HT-29 (cell line): Measurements from ENCODE around the gene SLC12A3. TPM values are rescaled to one million over a fixed set of nuclear protein-coding genes. Genes with fewer than 3 reads are reported as not detected.

Experiments used
- DNase-seq: peaks from one replicate; pipeline ENCODE4 v3.0.0-alpha.2; 2015; ENCODE audit warnings: low spot score
- total RNA-seq: library from RNA; depleted of rRNA; stranded (reverse); fragments of >200 nt; shearing (Covaris generic); gene quantifications from 2 replicates; pipeline ENCODE4 v1.2.3, GENCODE V29; 2014

The SLC12A3 gene
- total RNA-seq, 1 experiment from 2014 or later: not detected

DNA sequence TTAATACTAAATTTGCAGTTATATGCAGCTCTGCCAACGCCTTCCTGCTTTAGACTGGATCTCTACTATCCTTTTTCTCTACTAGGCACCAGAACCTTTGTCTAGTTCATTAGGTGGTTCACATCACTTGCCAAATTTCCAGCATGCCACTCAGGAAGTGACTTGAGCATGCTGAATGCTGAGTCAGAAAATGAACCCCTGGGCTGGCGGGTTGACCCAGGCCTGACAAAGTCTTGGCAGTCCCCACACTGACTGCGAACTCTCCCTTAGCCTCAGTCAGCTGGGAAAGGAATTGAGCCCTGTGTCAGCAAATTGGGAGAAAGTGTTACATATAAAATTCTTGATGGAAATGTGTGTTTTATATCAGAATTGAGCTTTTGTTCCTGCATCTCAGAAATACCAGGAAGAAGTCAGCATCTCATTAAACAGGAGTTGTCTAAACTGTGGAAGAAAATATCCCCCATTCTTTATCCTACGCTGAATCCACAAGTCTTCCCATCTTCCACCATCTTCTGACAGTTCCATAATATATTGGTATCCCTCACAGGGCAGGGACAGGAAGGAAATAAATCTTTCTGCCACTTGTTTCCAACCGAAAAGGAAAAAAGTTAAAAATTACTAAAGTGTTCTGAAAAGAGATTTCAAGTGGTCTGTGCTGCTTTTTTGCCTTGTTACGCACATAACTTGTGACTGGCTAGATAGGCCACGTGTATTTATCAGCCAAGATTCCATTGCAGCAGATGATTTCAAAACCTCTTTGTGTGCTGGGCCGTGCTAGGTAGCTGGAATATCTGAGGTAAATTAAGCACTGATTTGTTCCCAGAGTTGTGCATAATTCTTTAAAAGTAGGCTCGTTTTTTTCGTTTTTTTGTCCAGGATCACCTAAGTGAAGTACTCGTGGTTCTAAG is 16.7 kb upstream of the SLC12A3 start:
- no peak for DNase-seq

DNA sequence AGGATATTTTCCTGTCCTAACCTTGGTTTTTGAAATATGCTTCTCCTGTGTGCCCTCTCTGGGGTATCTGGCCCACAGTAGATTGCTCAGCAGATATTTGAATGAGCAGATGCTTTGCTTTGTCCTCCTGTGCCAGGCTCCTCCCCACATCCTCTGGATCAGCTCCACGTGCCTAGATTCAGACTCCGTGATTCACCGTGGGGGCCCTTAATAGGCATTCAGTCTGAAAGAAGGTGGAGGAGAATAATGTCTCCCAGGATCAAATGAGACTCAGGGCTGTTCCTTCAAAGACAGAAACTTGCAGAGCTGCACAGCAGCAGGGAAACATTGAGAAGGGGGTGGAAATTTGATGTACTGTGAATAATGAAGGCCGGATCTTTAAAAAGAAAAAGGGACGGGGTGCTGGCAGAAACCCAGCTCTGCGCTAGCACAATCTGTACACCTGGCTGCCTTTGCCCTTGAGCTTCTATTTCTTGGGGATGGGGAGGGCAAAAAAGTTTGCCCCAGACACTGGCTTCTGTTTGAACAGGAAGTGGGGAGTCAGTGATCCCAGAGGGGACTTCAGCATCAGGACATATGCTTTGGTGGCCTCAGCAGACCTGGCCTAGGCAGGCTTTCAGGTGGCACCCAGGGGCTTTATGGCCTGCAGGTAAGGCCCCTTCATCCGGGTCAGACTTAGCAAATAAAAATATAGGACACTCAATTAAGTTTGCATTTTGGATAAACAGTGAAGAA is 15.9 kb upstream of the SLC12A3 start:
- DNase-seq: no peak

DNA sequence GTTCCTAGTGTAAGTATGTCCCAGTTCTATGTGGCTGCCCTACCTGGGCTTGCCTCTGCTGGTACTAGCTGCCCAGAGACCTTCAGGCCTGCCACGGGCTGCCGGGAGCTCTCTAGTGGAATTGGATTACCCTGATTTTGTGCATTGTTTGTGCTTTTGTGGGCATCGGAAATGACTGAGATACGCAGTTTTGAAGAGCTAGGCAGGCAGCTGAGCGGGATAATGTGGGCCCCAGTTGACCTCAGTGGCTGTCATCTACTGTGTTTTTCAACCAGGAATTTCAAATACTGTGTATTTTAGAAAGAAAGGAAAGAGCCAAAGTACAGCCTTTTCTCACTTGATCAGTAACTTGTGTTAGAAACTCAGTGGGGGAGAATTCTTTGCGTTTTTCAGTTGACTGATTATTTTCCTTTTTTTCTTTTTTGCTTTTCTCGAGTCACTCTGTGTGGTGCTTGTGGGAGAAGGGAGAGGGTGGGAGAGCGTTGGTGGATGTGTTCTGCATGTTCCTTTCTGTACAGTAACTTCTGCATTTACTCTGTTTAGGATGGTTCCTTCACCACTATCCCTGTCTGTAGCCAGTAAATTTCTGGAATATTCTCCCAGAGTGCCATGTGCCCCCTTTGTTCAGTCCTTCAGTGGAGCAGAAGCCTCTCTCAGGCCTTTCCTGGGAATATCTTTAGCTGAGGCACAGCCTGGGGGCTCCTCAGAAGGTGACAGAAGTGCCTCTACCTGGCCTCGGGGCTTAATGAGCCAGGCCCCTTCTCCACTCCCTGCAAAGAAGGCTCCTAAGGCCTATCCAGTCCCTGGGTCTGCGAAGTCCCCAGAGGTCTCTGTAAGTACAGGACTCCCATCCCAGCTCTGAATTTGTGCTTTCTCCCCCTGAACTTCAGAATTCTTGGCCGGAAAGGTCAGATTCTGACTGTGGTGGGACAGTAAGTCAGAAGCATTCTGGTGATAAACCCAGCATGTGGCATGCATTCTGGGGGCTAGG is 15.0 kb upstream of the SLC12A3 start:
- DNase-seq: no peak

DNA sequence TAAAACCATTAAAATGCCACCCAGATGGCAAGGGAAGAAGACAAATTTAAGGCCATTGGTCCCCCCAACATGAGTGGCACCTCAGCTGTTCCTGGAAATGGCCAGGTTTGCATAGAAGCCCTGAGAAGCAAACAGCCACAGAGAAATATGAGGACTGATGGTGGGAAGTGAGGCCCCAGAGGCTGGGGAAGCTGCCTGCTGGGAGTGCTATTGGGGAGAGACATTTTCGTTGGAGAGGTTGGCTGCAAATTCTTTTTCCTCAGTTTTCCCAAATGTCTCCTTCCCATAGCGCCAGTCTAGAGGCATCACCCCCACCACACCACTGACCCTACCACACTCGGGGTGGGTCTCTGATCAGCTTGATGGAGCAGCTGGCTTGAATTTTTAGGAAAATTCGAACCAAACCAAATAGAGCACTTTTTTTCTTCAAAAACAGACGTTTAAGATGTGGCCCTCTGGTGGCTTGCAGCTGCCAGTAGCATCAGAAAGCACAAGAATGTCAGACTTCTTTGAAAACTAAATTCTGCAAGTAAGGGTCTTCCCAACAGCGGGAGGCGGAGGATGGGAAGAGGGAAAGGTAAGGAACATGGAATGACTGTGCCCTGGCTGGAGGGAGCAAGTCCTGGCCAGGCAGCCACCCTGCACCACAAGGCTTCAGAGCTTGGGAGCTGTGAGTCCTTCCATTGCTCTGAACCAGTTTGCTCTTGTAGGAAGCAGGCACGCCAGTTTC is 13.2 kb upstream of the SLC12A3 start:
- DNase-seq: no peak

- no peak for DNase-seq
Observed at GRCh38 chr16:56852401-56852730, 12.6 kb upstream of the SLC12A3 start.

- DNase-seq: no peak
Observed at GRCh38 chr16:56852968-56853367, 12.0 kb upstream of the SLC12A3 start.

DNA sequence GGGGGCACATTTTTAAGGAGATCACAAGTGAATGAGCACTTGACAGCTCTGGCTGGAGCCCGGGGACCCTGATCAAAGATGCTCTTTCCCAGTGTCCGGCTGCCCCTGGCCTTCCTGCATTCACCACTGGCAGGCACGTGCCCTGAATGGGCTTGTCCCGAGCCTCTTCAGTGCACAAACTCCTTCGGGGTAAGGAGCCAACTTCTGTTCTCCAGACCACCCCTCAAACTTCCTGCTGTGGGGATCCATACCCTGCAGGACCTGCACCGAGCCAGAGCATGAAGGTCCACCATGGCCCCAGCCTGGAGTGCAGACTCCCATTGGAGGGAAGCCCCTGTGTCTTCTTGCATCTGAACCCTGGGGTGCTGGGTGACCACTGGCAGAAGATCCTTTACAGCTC is 9.8 kb upstream of the SLC12A3 start:
- no peak for DNase-seq

GRCh38 chr16:56855946-56856345 is 9.1 kb upstream of the SLC12A3 start:
- no peak for DNase-seq

- peak; percentile 27 for DNase-seq
Observed at GRCh38 chr16:56856876-56857447, 8.0 kb upstream of the SLC12A3 start.

DNA sequence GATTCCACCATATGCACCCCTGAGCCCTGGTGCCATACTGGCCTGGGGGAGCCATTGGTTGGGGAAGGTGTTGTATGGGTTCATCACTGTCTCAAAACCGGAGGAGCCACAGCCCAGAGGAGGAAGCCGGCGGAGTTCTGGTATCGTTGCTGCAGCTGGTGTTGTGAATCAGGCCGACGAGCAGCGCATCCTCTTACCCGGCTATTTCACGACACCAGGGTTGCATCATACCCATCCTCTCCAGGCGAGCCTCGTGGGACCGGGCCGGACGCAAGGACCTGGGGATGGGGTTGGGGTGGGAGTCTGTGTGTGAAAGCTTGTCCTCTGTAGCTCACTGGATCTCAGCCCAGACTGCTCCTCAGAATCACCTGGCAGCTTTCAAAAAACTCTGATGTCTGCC is 6.6 kb upstream of the SLC12A3 start:
- DNase-seq: no peak

- no peak for DNase-seq
Observed at GRCh38 chr16:56859636-56860035, 5.4 kb upstream of the SLC12A3 start.

GRCh38 chr16:56860226-56861020 is 4.6 kb upstream of the SLC12A3 start:
- DNase-seq: no peak

GRCh38 chr16:56861092-56861610 is 3.9 kb upstream of the SLC12A3 start:
- DNase-seq: no peak

- DNase-seq: no peak
Observed at GRCh38 chr16:56861756-56862155, 3.3 kb upstream of the SLC12A3 start.

DNA sequence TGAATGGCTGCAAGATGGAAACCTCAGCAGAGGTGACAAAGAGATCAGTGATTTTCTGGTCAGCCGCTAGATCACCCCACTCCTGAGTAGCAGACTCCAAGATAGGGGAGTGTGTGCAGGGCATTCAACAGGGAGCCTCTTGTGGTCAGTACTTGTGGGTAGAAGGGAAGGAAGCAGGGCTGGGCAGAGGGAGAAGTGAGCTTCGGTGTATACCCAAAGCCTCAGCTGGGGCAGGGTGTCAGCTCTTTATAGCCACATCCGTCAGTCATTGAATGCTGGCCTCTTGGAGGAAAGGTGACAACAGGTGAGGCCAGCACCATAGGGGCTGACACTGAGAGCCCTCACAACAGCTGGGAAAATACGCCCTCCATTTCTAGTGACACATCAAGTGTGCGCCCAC is 2.2 kb upstream of the SLC12A3 start:
- no peak for DNase-seq

DNA sequence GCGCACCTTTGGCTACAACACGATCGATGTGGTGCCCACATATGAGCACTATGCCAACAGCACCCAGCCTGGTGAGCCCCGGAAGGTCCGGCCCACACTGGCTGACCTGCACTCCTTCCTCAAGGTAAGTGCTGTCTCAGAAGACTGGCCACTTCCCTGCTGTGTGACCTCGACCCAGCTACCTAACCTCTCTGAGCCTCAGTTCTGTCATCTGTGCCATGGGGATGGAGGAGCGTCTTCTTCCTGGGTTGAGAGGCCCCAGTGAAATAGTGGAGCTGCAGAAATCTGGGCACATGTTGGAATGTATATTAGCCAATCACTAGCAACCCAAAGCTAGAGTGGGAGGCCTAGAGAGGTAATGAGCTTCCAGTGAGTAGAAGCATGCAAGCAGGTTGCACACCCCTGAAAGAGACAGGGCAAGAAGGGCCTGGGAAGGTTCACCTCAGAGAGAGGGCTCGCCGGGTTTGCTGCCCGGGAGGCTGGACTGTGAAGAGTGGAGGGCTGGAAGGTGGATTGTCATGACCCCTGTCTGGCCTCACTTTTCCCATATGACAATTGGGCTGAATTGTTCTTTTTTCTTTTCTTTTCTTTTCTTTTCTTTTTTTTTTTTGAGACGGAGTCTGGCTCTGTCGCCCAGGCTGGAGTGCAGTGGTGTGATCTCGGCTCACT is 521 bp downstream of the SLC12A3 start:
- no peak for DNase-seq

GRCh38 chr16:56866955-56867830 is 2.2 kb downstream of the SLC12A3 start:
- DNase-seq: peak; percentile 59

- no peak for DNase-seq
Observed at GRCh38 chr16:56868175-56868574, 3.2 kb downstream of the SLC12A3 start.
